ENCODE data around the gene TBX20.
"Not testable (repeated sequence)": the region's sequence is repeated elsewhere in the genome, so short reads cannot be mapped to it uniquely, and the experiment has no call there.

DNA sequence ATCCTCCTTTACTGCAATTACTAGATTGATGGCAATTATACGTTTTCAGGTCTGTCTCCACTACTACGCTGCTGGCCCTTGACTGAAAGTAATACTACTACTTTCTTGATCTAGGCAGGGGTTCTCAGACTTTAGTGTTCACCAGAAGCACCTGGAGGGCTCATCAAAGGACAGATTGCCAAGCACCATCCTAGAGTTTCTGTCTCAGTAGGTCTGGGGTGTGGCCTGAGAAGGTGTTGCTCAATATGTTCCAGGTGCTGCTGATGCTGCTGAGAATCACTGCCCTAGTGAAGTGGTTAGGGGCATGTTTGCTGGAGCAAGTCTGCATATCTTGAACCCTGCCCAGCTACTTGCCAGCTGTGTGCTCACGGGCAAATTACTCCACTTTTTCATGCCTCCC lies 37.9 kb downstream of the TBX20 start:
- TF ChIP-seq, protein P1, sequence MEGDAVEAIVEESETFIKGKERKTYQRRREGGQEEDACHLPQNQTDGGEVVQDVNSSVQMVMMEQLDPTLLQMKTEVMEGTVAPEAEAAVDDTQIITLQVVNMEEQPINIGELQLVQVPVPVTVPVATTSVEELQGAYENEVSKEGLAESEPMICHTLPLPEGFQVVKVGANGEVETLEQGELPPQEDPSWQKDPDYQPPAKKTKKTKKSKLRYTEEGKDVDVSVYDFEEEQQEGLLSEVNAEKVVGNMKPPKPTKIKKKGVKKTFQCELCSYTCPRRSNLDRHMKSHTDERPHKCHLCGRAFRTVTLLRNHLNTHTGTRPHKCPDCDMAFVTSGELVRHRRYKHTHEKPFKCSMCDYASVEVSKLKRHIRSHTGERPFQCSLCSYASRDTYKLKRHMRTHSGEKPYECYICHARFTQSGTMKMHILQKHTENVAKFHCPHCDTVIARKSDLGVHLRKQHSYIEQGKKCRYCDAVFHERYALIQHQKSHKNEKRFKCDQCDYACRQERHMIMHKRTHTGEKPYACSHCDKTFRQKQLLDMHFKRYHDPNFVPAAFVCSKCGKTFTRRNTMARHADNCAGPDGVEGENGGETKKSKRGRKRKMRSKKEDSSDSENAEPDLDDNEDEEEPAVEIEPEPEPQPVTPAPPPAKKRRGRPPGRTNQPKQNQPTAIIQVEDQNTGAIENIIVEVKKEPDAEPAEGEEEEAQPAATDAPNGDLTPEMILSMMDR (tag by site-specific recombination; IDR thresholded peaks at IDR 0.05) = not testable (repeated sequence)
- TF ChIP-seq ZNF473 (tag by site-specific recombination; IDR thresholded peaks at IDR 0.05) = not testable (repeated sequence)

Measured in HEK293 (cell line).